DMS79 (cell line): ENCODE measurements around the gene VWA2.
A peak's percentile ranks its signal among the peaks of the same experiment; 100 is the strongest.

Experiments
- DNase-seq: peaks from one replicate; lab custom pipeline; 2025; lab: John Stamatoyannopoulos, UW

The VWA2 gene

DNA sequence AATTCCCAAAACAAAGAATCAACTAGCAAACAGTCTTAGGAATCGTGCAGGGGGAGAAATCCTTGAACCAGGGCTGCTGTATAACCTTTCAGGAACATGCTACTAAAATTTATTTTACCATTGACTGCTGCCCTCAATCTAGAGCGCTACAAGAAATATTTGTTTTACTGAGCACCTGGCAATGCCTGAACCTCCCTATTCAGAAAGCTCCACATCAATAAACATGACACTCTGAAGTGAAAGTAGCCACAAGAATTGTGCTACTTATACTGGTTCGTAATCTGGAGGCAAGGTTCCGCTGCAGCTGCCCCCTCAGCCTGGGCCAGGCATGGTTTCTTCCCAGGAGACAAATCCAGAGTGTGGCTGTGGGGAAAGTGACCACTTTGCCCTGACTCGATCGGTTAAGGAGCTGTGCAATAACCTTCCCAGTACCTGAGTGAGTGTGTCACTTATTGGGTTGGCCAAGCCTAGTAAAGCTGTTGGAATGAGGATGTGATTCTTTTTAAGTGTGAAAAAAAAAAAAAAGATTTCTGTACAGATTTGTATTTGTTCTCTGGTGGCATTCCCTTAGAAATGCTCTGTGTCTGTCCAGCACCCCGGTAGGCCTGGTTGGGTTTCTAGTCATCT lies 7.7 kb downstream of the VWA2 start:
- DNase-seq, result no peak

DNA sequence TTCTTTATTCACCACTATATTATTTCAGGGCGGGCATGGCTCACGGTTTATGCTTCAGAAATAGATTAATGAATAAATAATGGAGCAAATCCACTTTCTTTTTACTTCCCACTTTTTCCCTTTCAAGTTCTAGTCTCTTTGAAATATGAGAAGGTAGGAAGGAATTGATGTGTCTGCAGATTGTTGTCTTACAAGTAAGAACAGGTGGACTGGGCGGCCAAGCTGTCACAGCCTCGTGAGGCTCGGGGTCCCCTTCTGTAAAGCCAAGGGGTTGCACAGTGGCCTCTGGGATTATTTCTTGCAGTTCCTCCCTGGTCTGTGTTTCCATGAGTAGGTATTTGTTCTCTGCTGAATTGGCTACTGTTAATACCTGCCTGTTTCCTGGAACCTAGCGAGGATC lies 11.2 kb downstream of the VWA2 start:
- DNase-seq, result no peak

DNA sequence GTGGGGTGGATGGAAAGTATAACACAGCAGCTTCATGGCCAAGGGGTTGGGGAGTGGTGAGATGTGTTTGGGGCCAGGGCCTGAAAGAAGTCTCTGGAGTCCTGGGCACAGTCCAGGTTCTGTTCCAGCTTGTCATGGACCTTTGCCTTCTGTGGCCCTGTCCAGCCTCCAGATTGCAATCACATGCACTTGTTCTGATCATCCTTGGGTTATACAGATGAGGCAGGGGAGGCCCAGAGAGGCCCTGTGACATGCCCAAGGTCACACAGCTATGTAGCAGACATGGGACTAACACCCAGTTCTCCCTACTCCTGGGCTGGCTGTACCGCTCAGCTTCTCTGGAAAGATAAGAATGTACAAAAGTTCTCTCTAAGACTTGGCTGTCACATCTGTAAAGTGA lies 11.7 kb downstream of the VWA2 start:
- DNase-seq, result no peak

DNA sequence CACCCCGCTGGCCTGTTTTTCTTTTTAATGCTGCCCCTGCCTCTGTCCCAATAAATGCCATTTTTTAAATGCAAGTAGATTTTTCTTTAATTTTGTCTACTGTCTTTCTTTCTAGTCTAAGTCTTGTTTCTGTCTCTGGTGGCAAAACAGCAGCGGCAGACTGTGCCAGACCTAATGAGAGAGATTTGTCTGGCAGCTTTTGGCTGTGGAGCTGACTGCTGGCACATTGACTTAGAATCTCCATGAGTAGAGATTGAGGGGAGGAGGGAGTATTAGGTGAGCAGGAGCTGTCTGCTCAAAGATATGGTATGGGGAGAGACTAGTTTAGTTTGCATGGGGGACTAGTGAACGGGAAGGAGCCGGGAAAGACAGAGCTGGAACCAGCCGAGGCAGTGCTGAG lies 13.0 kb downstream of the VWA2 start:
- DNase-seq, result no peak

DNA sequence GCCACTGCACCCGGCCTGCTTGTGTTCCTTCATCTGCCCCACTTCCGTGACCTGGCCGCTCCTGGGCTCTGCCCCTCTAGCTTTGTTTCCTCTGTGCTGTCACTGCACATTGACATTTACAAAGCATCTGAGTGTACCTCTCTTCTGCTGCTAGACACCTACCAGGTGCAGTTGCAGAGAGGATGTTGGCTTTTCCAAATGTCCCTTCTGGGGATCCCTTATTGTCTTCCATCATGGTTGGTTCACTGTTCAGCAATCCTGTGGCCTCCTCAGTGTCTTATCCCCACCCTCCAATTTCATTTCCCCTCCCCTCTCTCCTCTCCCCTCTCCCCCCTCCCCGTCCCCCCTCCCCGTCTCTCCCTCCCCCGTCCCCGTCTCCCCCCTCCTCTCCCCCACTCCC lies 13.8 kb downstream of the VWA2 start:
- DNase-seq, result no peak

DNA sequence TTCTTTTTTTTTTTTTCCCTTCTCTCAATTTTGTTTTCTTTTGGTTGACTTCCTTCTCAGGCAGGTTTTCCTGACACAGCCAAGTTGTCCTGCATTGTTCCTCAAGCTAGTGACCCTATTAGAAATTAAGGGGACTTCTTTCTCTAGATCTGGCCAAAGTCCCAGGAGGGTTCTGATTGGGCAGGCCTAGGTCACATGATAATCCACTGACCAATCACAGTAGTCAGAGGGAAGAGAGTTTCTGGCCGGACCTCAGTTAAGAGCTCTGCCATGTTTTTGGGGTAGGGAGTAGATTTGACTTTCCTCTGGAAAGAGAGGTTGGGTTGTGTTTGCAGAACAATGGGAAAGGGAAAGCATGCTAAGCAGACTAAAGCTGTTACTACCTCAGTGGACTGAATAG lies 16.2 kb downstream of the VWA2 start:
- DNase-seq, result no peak

GRCh38 chr10:114256008-114256765 lies 17.1 kb downstream of the VWA2 start:
- no peak for DNase-seq

DNA sequence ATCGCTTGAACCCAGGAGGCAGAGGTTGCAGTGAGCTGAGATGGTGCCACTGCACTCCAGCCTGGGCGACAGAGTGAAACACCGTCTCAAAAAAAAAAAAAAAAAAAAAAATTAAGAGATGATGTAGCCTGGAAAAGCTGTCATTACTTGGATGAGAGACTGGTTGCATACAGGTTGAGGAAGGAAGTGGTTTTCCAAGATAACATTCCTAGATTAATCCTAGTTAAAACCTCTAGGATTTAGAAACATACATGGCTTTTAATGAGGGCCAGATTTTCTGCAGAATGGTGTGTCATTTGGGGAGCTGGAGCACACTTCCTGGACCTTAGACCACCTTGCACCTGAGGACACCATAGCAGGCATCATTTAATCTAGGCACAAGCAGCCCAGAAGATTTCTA lies 17.8 kb downstream of the VWA2 start:
- DNase-seq, result no peak

DNA sequence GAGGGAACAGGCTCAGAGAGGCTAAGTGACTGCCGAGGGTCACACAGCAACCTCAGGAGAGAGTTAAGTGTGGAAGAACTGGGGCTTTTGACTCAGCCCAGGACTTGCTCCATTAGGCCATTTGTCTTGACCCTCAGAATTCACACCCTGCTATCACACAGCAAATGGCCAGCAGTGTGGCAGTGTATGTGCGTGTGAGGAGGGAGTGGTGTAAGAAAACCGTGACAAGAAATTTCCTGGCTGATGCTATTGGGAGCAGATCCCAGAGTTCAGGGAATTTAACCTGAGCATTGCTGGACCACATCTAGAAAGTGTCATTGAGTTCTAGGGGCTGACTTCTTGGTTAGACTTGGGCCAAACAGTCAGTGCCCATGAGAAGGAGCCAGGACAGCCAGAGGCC lies 18.4 kb downstream of the VWA2 start:
- no peak for DNase-seq

DNA sequence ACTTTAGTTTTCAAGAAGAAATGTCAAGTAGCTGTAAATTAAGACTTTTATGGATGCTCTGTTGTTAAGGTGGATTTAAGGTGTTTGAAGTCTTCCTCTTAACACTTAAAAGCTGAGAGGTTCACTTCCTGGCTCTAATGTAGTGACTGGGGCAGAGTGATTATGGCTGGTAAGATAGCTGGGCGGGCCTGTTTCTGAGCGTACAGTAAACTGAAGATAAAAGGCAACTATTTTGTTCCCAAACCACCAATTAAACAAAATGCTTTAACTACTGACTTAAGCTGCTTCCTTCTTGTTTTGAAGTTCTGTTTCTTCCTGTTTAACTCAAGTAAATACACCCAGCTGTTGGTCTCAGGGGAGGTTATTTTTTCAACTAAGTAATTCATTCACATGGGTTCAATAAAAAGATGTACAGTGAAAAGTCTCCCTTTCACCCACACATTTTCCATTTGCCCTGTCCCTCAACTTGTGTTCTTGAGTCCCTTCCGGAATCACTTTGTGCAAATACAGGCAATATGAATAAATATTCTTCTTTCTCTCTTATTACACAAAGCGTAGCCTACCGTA lies 19.3 kb downstream of the VWA2 start:
- DNase-seq, result no peak

DNA sequence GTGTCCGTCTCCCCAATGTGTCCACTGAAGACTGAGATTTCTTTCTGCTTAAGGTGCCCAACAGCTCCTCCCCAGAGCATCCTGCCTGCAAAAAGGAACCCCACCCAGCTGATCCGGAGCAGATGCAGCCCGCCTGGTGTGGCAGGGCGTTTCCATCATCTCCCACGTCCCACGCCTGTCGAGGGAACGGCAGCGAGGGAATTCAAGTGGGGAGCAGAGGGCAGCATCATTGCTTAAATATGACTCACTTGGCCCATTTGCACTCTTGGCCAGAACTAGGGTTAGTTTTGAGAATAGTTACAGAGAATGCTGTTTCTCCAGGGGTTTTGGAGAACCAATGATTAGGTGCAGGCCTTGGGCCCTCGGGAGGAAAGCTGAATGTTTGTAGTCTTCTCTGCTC lies 20.8 kb downstream of the VWA2 start:
- DNase-seq, result no peak

DNA sequence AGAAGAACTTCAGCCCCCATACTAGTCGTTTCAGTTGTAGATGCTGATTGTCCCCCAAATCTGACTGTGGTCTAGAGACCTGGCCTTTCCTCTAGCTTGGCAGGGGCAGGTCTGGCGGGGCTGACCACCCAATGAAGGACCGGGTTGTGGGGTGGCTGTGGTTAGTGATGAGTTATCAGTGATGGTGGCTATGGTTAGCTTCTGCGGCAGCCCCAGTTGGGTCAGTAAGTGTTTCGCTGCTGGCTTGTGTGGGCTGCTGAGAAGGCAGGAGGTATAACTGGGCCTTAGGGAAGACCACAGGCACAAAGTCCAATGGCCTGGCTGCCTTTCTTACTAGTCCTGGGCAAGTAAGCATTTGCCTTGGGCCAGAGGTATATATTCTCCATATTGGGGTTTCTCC lies 21.3 kb downstream of the VWA2 start:
- DNase-seq, result no peak

GRCh38 chr10:114261076-114261475 lies 22.0 kb downstream of the VWA2 start:
- DNase-seq, result no peak

DNA sequence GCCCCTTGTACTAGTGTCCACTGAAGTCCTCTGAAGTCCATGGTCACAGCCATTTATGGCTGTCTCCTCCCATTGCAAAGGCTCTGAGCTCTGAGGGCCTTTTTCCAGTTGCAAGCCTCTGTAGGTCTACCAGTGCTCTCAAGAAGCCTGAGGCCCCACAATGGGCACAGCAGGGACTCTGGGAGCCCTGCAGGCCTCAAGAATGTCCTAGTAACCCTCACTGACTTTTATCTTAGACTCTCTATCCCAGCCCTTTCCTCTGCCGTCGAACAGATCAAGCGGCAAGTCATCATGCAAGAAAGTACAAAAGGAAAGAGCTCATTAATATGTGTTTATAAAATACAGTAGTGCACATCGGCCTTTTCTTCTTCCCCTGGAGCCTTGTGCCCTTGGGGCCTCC lies 23.4 kb downstream of the VWA2 start:
- no peak for DNase-seq

- DNase-seq, result no peak
Measured at GRCh38 chr10:114265392-114266053, 26.5 kb downstream of the VWA2 start.

DNA sequence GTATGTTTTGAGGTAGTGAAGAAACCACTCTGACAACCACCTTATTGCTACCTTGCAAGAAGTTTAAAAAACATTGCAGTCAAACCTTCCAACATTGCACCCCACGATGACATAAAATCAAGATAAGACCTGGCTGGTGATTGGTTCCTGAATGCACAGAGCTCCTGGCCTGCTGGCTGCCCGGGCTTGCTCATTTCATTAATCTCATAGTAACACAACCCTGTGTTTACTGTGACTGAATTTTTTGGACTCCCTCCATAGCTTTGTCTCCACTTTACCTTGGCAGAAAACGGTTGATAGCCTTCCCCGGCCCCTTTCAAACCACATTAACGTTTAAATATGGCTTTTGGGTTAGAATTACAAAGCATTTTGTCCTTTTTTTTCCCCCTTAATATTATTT lies 27.5 kb downstream of the VWA2 start:
- DNase-seq, result peak; percentile 42

GRCh38 chr10:114271075-114271778 lies 32.2 kb downstream of the VWA2 start:
- peak; percentile 26 for DNase-seq

- DNase-seq, result no peak
Measured at GRCh38 chr10:114271779-114272167, 32.7 kb downstream of the VWA2 start.

GRCh38 chr10:114272696-114273095 lies 33.6 kb downstream of the VWA2 start:
- no peak for DNase-seq

- no peak for DNase-seq
Measured at GRCh38 chr10:114273910-114274309, 34.9 kb downstream of the VWA2 start.

DNA sequence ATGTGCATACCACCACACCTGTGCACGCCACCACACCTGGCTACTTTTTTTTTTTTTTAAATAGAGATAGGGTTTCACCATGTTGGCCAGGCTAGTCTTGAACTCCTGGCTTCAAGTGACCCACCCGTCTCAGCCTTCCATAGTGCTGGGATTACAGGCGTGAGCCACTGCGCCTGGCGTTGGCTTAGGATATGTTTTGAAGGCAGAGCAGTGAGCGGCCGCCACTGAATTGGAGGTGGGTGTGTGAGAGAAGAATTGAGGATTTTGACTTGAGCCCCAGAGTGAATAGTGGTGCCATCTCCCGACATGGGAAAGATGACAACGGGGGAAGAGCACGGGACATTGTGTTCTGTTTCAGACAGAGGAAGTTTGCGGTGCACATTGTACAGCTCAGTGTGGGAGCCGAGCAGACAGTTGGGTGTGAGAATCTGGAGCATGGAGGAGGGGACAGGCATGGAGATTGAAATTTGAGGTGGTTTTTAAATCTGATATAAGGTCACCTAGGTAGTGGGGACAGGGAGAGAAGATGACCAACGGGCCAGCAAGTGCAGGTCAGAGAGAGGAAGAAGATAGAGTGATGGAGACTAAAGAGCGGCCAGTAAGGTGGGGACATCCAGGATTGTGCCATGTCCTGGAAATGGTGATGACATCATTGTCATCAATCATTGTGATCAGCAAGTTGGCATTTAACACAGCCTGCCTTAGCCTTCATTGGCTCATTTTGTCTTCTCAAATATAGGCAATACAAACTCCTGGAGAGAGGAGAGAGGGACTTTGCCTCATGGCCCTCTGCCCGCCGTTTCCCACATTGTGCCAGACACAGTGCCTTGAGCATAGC lies 35.8 kb downstream of the VWA2 start:
- no peak for DNase-seq

GRCh38 chr10:114276066-114276465 lies 37.0 kb downstream of the VWA2 start:
- DNase-seq, result no peak
